Aortic smooth muscle cell (primary cell): ENCODE data around the gene TMEM163. TPM values are rescaled to one million over a fixed set of nuclear protein-coding genes. Genes with fewer than 3 reads are reported as not detected.

Experiments
- total RNA-seq: library from RNA; depleted of rRNA; stranded (reverse); fragments of >200 nt; gene quantifications from 2 replicates; pipeline ENCODE4 v1.2.3, GENCODE V29; 2014

The TMEM163 gene
- total RNA-seq: 0.26 and 0.81 TPM in 2 replicates

DNA sequence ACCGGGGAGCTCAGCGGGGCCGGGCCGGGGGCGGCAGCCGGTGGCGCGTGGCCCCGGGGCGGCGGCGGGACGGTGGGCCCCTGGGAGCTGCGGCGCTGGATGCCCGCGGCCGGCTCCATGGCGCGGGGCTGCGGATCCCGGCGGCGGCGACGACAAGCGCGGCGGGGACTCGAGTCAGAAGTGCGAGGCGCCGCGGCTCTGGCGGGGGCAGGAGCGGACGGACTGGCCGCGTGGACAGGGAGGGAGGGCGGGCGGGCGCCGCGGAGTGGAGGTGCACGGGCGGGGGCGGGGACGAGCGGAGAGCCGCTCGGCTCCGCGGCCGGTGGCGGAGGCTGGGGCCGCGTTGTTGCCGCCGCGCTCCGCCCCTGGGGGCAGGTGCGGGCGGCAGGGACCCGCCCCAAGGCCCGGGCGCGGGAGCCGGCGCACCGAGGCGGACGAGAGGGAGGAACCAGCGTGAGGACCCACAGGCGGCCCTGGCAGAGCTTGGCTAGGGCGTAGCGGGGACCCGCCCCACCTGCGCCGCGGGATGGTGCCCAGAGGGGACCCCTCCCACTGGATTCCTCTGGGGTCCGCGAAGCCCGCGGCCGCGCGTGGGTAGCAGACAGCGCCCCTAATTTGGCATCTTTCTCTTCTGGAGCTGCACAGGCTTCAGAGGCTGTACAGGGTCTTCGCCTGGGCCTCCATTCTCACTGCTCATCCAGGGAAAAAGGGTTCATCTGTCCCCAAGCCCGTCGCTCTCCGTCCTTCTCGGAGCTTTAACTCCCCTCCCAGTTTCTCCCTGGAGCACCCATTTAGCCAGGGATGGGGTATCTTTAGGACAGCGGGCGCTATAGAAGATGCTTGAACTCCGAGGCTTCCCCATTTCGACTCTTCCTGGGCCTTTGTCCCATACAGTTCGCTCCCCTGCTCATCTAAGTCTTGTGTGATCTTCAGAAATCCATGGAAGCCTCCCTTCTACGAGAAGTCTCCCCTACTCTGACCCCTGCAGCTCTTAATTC is at the start of gene TMEM163:
TSS of gene TMEM163 (minus strand) at position 184 of the 998 bp plus-strand sequence.

Other genes starting within 250 kb of the TMEM163 start
- not detected in 2 replicates for gene ACMSD, start 119.6 kb upstream of the TMEM163 start, total RNA-seq
- gene CCNT2, start 199.8 kb upstream of the TMEM163 start, total RNA-seq: 23.4 and 23.6 TPM in 2 replicates